Astrocyte (in vitro differentiated cells and primary cell): ENCODE data around the gene STK36. TPM values are rescaled to one million over a fixed set of nuclear protein-coding genes. Genes with fewer than 3 reads are reported as not detected.
A peak's percentile ranks its signal among the peaks of the same experiment; 100 is the strongest.

ENCODE experiments used
- DNase-seq: peaks from one replicate; pipeline ENCODE4 v3.0.0-alpha.2; 2010; ENCODE audit warnings: low read depth
- FAIRE-seq: peaks from 2 replicates; lab custom pipeline; 2011; peaks lifted over from hg19 to GRCh38; lab: Jason Lieb, UNC
- H2AFZ ChIP-seq: 2 replicates; pipeline ENCODE4 v1.6.0; 2012; ENCODE audit warnings: low read depth, low read length, inconsistent platforms
- H3K27ac ChIP-seq: 2 replicates; pipeline ENCODE4 v1.5.1; 2011; ENCODE audit warnings: low read depth, low read length, inconsistent platforms
- H3K27me3 ChIP-seq: 2 replicates; pipeline ENCODE4 v1.6.0; 2011; ENCODE audit warnings: low read length, inconsistent platforms; ENCODE audit not compliant: insufficient read depth
- H3K36me3 ChIP-seq: 2 replicates; pipeline ENCODE4 v1.5.1; 2011; ENCODE audit warnings: low read length, inconsistent platforms; ENCODE audit not compliant: insufficient read depth
- H3K4me1 ChIP-seq: 2 replicates; pipeline ENCODE4 v1.5.1; 2011; ENCODE audit warnings: low read length, inconsistent platforms; ENCODE audit not compliant: insufficient read depth
- H3K4me2 ChIP-seq: 2 replicates; pipeline ENCODE4 v1.6.0; 2012; ENCODE audit warnings: low read length, inconsistent platforms
- H3K4me3 ChIP-seq: 2 replicates; pipeline ENCODE4 v1.5.1; 2011; ENCODE audit warnings: low read depth, mild to moderate bottlenecking, low read length, inconsistent platforms; ENCODE audit not compliant: insufficient read depth
- H3K79me2 ChIP-seq: 2 replicates; pipeline ENCODE4 v1.6.0; 2012; ENCODE audit warnings: mild to moderate bottlenecking, low read length, inconsistent platforms; ENCODE audit not compliant: insufficient read depth
- H3K9ac ChIP-seq: 2 replicates; pipeline ENCODE4 v1.6.0; 2012; ENCODE audit warnings: mild to moderate bottlenecking, low read length, inconsistent platforms
- H3K9me3 ChIP-seq: 2 replicates; pipeline ENCODE4 v1.5.1; 2012; ENCODE audit warnings: low read depth, mild to moderate bottlenecking, low read length, inconsistent platforms; ENCODE audit not compliant: insufficient read depth
- H4K20me1 ChIP-seq: 2 replicates; pipeline ENCODE4 v1.6.0; 2012; ENCODE audit warnings: low read length, inconsistent platforms; ENCODE audit not compliant: insufficient read depth
- H3K27ac Mint-ChIP-seq: one replicate; pipeline ENCODE4 v1.8.0; 2021; ENCODE audit warnings: mild to moderate bottlenecking, mixed read lengths; ENCODE audit not compliant: unreplicated experiment
- H3K27me3 Mint-ChIP-seq: one replicate; pipeline ENCODE4 v1.8.0; 2021; ENCODE audit warnings: low read depth, mixed read lengths; ENCODE audit not compliant: unreplicated experiment
- H3K36me3 Mint-ChIP-seq: one replicate; pipeline ENCODE4 v1.8.0; 2021; ENCODE audit warnings: low read depth, mixed read lengths; ENCODE audit not compliant: unreplicated experiment
- H3K4me1 Mint-ChIP-seq: one replicate; pipeline ENCODE4 v1.8.0; 2021; ENCODE audit warnings: low read depth, mixed read lengths; ENCODE audit not compliant: unreplicated experiment
- H3K4me3 Mint-ChIP-seq: one replicate; pipeline ENCODE4 v1.8.0; 2021; ENCODE audit warnings: mild to moderate bottlenecking, moderate library complexity, mixed read lengths; ENCODE audit not compliant: unreplicated experiment
- H3K9me3 Mint-ChIP-seq: one replicate; pipeline ENCODE4 v1.8.0; 2021; ENCODE audit warnings: mild to moderate bottlenecking, mixed read lengths; ENCODE audit not compliant: unreplicated experiment
- CTCF ChIP-seq: IDR thresholded peaks from 2 replicates; pipeline ENCODE4 v1.5.1; 2011; ENCODE audit warnings: low read depth, mild to moderate bottlenecking, inconsistent platforms, low read length, moderate library complexity; ENCODE audit not compliant: insufficient read depth
- EZH2 ChIP-seq: IDR thresholded peaks from 2 replicates; pipeline ENCODE4 v1.6.1; 2012; ENCODE audit warnings: mild to moderate bottlenecking, low read length, inconsistent platforms; ENCODE audit not compliant: insufficient read depth
- total RNA-seq: library from RNA; stranded (reverse); gene quantifications from 2 replicates; pipeline ENCODE4 v1.2.1, GENCODE V29; 2021

The STK36 gene
- total RNA-seq, 1 donor from 2014 or later = 42.6 TPM

DNA sequence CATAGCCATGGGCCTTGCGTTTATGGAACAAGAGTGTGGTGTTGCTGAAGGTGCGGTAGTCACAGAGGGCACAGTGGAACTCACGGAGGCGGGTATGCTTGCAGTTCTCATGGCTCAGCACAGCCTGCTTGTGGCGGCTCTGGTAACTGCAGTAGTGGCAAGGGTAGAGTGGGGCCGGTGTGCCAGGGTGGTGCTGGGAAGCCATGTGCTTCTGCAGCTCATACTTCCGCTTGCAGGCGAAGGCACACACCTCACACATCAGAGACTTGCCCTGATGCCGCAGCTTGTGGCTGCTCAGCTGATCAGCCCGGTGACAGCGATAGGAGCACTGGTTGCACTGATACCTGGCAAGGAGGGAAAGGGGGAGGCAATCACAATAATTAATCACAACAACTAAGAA, 27.2 kb upstream of the STK36 start:
- peaks cover 25% of the 10 kb centered on the region for H3K79me2 ChIP-seq
- no peaks in the 10 kb centered on the region for H3K27me3 ChIP-seq
- FAIRE-seq (no peak), DNase-seq (no peak)
- Mint-ChIP-seq H3K4me1 (no peaks in the 10 kb centered on the region), H3K4me3 (no peak overlapping the region), H3K9me3 (no peaks in the 10 kb centered on the region), H3K36me3 (peaks cover 19% of the 10 kb centered on the region), H3K27me3 (no peaks in the 10 kb centered on the region), H3K27ac (peak overlapping the region; percentile 3)
- no peak overlapping the region for H2AFZ ChIP-seq
- no peak overlapping the region for H3K4me2 ChIP-seq
- peaks cover 56% of the 10 kb centered on the region for H3K36me3 ChIP-seq
- TF ChIP-seq CTCF (no peak), EZH2 (no peak)
- no peak overlapping the region for H3K4me3 ChIP-seq
- H3K27ac ChIP-seq = peak overlapping the region; percentile 69
- peaks cover 19% of the 10 kb centered on the region for H4K20me1 ChIP-seq
- no peaks in the 10 kb centered on the region for H3K9me3 ChIP-seq
- H3K4me1 ChIP-seq = peaks cover 8% of the 10 kb centered on the region
- peak overlapping the region; percentile 58 for H3K9ac ChIP-seq

DNA sequence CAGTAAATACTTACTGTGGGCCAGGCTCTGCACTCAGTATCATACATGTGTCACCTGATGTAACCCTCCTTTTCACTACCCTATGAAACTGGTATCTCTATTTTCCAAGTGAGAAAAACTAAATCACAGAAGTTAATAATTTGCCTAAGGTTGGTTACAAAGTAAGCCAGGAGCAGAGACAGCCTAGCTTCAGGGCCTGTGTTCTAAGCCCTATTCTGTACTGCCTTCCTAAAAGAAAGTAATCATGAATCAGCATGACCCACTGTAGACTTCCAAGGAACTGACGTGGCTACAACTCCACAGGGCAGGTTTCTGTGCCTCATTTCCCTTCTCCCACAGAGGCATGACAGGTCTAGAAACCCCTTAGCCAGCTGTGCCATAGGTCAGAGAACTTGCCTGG, 26.8 kb upstream of the STK36 start:
- Histone ChIP-seq H3K4me2 (no peak overlapping the region), H3K4me1 (peaks cover 8% of the 10 kb centered on the region), H3K9me3 (no peaks in the 10 kb centered on the region), H3K36me3 (peaks cover 58% of the 10 kb centered on the region), H4K20me1 (peaks cover 18% of the 10 kb centered on the region), H3K79me2 (peaks cover 25% of the 10 kb centered on the region), H3K9ac (peak overlapping the region; percentile 58), H3K27ac (peak overlapping the region; percentile 69), H2AFZ (no peak overlapping the region), H3K27me3 (no peaks in the 10 kb centered on the region), H3K4me3 (no peak overlapping the region)
- peak overlapping the region; percentile 69 for H3K27ac Mint-ChIP-seq
- no peaks in the 10 kb centered on the region for H3K4me1 Mint-ChIP-seq
- peak; percentile 38 for DNase-seq
- no peaks in the 10 kb centered on the region for H3K27me3 Mint-ChIP-seq
- peaks cover 19% of the 10 kb centered on the region for H3K36me3 Mint-ChIP-seq
- H3K9me3 Mint-ChIP-seq = no peaks in the 10 kb centered on the region
- H3K4me3 Mint-ChIP-seq = no peak overlapping the region
- no peak for TF ChIP-seq EZH2
- no peak for TF ChIP-seq CTCF
- no peak for FAIRE-seq

- Histone ChIP-seq H2AFZ (no peak overlapping the region), H3K4me2 (no peak overlapping the region), H3K79me2 (peaks cover 22% of the 10 kb centered on the region), H3K9me3 (no peaks in the 10 kb centered on the region), H3K4me1 (peaks cover 8% of the 10 kb centered on the region), H3K4me3 (no peak overlapping the region), H3K27ac (no peak overlapping the region), H3K27me3 (no peaks in the 10 kb centered on the region), H3K9ac (peak overlapping the region; percentile 23), H4K20me1 (peaks cover 25% of the 10 kb centered on the region), H3K36me3 (peaks cover 58% of the 10 kb centered on the region)
- Mint-ChIP-seq H3K4me3 (no peak overlapping the region), H3K27me3 (no peaks in the 10 kb centered on the region), H3K4me1 (no peaks in the 10 kb centered on the region), H3K36me3 (peaks cover 18% of the 10 kb centered on the region), H3K27ac (no peak overlapping the region), H3K9me3 (no peaks in the 10 kb centered on the region)
- TF ChIP-seq CTCF (peak; percentile 93), EZH2 (no peak)
- peak; percentile 41 for DNase-seq
- peak; percentile 52 for FAIRE-seq
Observed at GRCh38 chr2:218648088-218648786, 23.6 kb upstream of the STK36 start.
